GM23248 (cell line): Measurements from ENCODE around the gene CCDC142.

Experiments used
- EZH2 ChIP-seq: fragments of 200-600 bp; sonication (generic); IDR thresholded peaks from 2 replicates; pipeline ENCODE4 v1.6.1; 2018; ENCODE audit warnings: antibody characterized with exemption, mild to moderate bottlenecking; ENCODE audit not compliant: insufficient read depth, poor library complexity, severe bottlenecking
- EZH2phosphoT487 ChIP-seq: fragments of 200-600 bp; sonication (generic); IDR thresholded peaks from 2 replicates; pipeline ENCODE4 v1.6.1; 2018; ENCODE audit warnings: antibody characterized with exemption, moderate library complexity, mild to moderate bottlenecking, low read depth; ENCODE audit not compliant: insufficient read depth

DNA sequence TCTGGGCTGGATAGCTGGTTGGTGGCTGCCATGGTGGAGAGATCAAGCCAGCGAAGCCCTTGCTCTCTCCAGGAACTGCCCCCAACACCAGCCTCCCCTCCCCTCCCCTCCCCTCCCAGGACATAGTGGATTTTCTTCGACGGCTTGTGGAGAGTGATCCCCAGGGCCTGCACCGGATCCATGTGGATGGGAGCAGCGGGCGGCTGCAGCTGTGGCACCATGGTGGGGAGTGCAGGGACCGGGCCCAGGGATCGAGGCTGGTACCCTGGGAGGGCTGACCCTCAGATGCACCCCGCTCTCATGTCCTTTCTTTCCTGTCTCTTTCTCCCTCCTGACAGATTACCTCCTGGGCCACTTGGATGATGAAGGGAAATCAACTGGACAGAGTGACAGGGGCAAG lies 7.1 kb upstream of the CCDC142 start:
- TF ChIP-seq EZH2 (no peak), EZH2phosphoT487 (no peak)
